ENCODE data around the gene CDH23. TPM values are rescaled to one million over a fixed set of nuclear protein-coding genes. Genes with fewer than 3 reads are reported as not detected.

Gene CDH23
- total and polyA plus RNA-seq, 2 of the 8 experiments (the other 6 are each of a cell fraction or from before 2014, with no cell fraction given), result 1.9 to 4.9 TPM

GRCh38 chr10:71613261-71613777 is 216.6 kb downstream of the CDH23 start:
- no peak overlapping the region for H3K27ac ChIP-seq (ENCODE audit: low read depth, low read length)
- H2BK5ac ChIP-seq (ENCODE audit: low read depth, low read length), result no peak overlapping the region; the same call in 1 of the 2 replicates
- H2BK12ac ChIP-seq (ENCODE audit: low read depth, low read length), result no peak overlapping the region
- H3K18ac ChIP-seq (ENCODE audit: extremely low read depth, low read length), result no peak overlapping the region; the same call in 1 of the 2 replicates
- no peak overlapping the region for H2BK20ac ChIP-seq (ENCODE audit: low read length)
- no peak overlapping the region for H2AFZ ChIP-seq (ENCODE audit: low read length)
- DNase-seq (ENCODE audit: low read depth in 1 of 2, low spot score in 2 of 2) (no peak), FAIRE-seq (no peak)
- H3K4ac ChIP-seq (replicated peaks; ENCODE audit: insufficient read length, low read depth, low read length), result no peak overlapping the region
- no peak overlapping the region for H3K56ac ChIP-seq (replicated peaks; ENCODE audit: insufficient read length, low read depth, low read length)
- CTCF ChIA-PET (ENCODE audit: partially characterized antibody), result interaction anchor here (1.2 to 9.2 kb wide), 16 partner anchors 13 to 299 kb away, joined by 3 to 169 read pairs (median 4); no protein-coding TSS in a partner anchor
- no peak overlapping the region for H2BK15ac ChIP-seq (ENCODE audit: low read length)
- H3K14ac ChIP-seq (ENCODE audit: insufficient read length), result no peak overlapping the region
- no peak overlapping the region for H2BK120ac ChIP-seq (replicated peaks; ENCODE audit: low read depth, low read length)
- no peak overlapping the region for H4K91ac ChIP-seq (replicated peaks; ENCODE audit: insufficient read length, low read length)
- peaks cover 6 to 19% (median 14%) of the 10 kb centered on the region in 4 experiments for H3K4me1 ChIP-seq (replicated peaks in 1 of 4; ENCODE audit: control insufficient read depth in 3 of 4, insufficient read depth in 4 of 4, low read length in 3 of 4)
- H3K27me3 ChIP-seq (replicated peaks in 1 of 4; ENCODE audit: control insufficient read depth in 3 of 4, extremely low read depth in 1 of 4, insufficient read depth in 3 of 4, low read length in 3 of 4), result no peaks in the 10 kb centered on the region; a peak in 1 of 7 replicates
- no peaks in the 10 kb centered on the region for H3K79me2 ChIP-seq (ENCODE audit: control insufficient read depth in 1 of 2, insufficient read depth in 2 of 2, low read length in 2 of 2)
- H3K36me3 ChIP-seq (ENCODE audit: control insufficient read depth in 2 of 4, insufficient read depth in 4 of 4, low read length in 3 of 4), result no peaks in the 10 kb centered on the region
- H3K79me1 ChIP-seq (ENCODE audit: low read depth, low read length), result no peaks in the 10 kb centered on the region
- WGBS, 2 experiments (ENCODE audit: extremely low coverage in 1 of 2, insufficient coverage in 1 of 2, insufficient read length in 1 of 2, insufficient replicate concordance in 2 of 2, low coverage in 1 of 2, low lambda C conversion rate in 2 of 2, missing lambda C conversion rate in 1 of 2), result 77% methylated on average over 2 of the region's 2 CpGs; no CpG with 5 or more reads in 1 of the 2 experiments
- no peak overlapping the region for H4K8ac ChIP-seq (ENCODE audit: extremely low read depth, insufficient read depth, low read length)
- H2AK5ac ChIP-seq (ENCODE audit: low read depth, low read length), result no peak overlapping the region
- H3K9ac ChIP-seq (replicated peaks in 1 of 4; ENCODE audit: extremely low read depth in 1 of 4, low read depth in 3 of 4, low read length in 3 of 4), result no peak overlapping the region
- no peak overlapping the region for H3K23ac ChIP-seq (ENCODE audit: insufficient read length)
- H4K5ac ChIP-seq (ENCODE audit: insufficient read length, low read depth, low read length), result no peak overlapping the region
- H3K23me2 ChIP-seq (ENCODE audit: low read depth, low read length), result peaks cover 2% of the 10 kb centered on the region; the same call in 1 of the 2 replicates
- H3K4me3 ChIP-seq (ENCODE audit: extremely low read depth in 1 of 4, insufficient read depth in 2 of 4, low read depth in 3 of 4, low read length in 4 of 4), result no peak overlapping the region
- no peaks in the 10 kb centered on the region for H4K20me1 ChIP-seq (replicated peaks in 1 of 2; ENCODE audit: control insufficient read depth in 1 of 2, insufficient read depth in 2 of 2, low read length in 2 of 2)
- H3K4me2 ChIP-seq (ENCODE audit: insufficient read depth in 1 of 2, low read depth in 2 of 2, low read length in 2 of 2), result no peak overlapping the region
- POLR2A ChIA-PET (ENCODE audit: partially characterized antibody), result no interaction called here
- H3K9me3 ChIP-seq (ENCODE audit: insufficient read depth in 2 of 2, low read depth in 1 of 2, low read length in 1 of 2), result peaks cover 0 to 4% of the 10 kb centered on the region in 2 experiments; a peak in 1 of 4 replicates
- no peak for TF ChIP-seq MAFK (IDR thresholded peaks at IDR 0.05; ENCODE audit: low read depth, low read length)
- TF ChIP-seq SP2 (IDR thresholded peaks at IDR 0.05; ENCODE audit: low read length), result no peak
- TF ChIP-seq EZH2 (IDR thresholded peaks at IDR 0.05; ENCODE audit: low read depth, low read length, severe bottlenecking), result no peak
- TF ChIP-seq NANOG (IDR thresholded peaks at IDR 0.05; ENCODE audit: insufficient read depth, low read depth, low read length, poor library complexity, severe bottlenecking), result no peak
- TF ChIP-seq NRF1 (IDR thresholded peaks at IDR 0.05; ENCODE audit: low read depth, low read length), result no peak
- TF ChIP-seq BRCA1 (IDR thresholded peaks at IDR 0.05; ENCODE audit: low read depth, low read length), result no peak
- no peak for TF ChIP-seq USF2 (IDR thresholded peaks at IDR 0.05; ENCODE audit: low read length)
- no peak for TF ChIP-seq POLR2AphosphoS5 (IDR thresholded peaks at IDR 0.05; ENCODE audit: low read depth, low read length)
- TF ChIP-seq BACH1 (IDR thresholded peaks at IDR 0.05; ENCODE audit: low read length), result no peak
- no peak for TF ChIP-seq RBBP5 (IDR thresholded peaks at IDR 0.05; ENCODE audit: borderline replicate concordance, low read depth, low read length)
- TF ChIP-seq ATF2 (IDR thresholded peaks at IDR 0.05; ENCODE audit: low read length), result no peak
